Gastrocnemius medialis (tissue), 4 donors: ENCODE results near the gene FAM118B.

Source experiments
- CTCF ChIP-seq, 5 experiments: fragments of 450-650 bp in 3 of 5; fragments of 200-600 bp in 2 of 5; sonication (generic) in 2 of 5; IDR thresholded peaks in 4 of 5; conservative IDR thresholded peaks in 1 of 5; 1 replicate in 4 of 5; 2 replicates in 1 of 5; pipeline ENCODE4 v1.5.1; 2016 to 2019; ENCODE audit warnings: antibody characterized with exemption in 5 of 5, mild to moderate bottlenecking in 3 of 5, moderate library complexity in 3 of 5
- POLR2A ChIP-seq, 2 donors: fragments of 450-650 bp; IDR thresholded peaks; one replicate each; pipeline ENCODE4 v1.6.1; 2017; ENCODE audit warnings: antibody characterized with exemption in 2 of 2, mild to moderate bottlenecking in 2 of 2, moderate library complexity in 2 of 2

DNA sequence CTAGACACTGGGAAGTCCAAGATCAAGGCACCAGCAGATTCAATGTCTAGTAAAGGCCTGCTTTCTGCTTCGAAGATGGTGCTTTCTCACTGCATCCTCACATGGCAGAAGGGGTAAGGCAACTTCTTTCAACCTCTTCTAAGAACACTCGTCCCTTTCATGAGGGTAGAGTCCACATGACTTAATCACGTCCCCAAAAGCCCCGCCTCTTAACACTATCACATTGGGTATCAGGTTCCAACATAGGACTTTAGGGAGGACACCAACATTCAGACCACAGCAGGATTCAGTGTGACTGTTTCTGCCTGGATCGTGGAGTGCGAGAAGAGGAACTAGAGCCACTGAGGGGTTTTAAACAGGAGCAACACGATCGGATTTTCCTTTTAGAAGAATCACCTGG, 67.6 kb downstream of the FAM118B start:
- TF ChIP-seq POLR2A (IDR thresholded peaks at IDR 0.05) (no peak), CTCF (IDR thresholded peaks at IDR 0.05 in 4 of 5, conservative IDR thresholded peaks at IDR 0.05 in 1 of 5) (no peak)
